Activated naive CD4-positive, alpha-beta T cell treated with anti-CD3 and anti-CD28 coated beads, Interleukin-2, amount 50 U/mL, for 24 hours (primary cell): ENCODE data around the gene SMIM35.

Source experiments
- H3K27ac Mint-ChIP-seq: one replicate; pipeline ENCODE4 v1.8.0; 2021; ENCODE audit warnings: mild to moderate bottlenecking, mixed read lengths
- H3K27me3 Mint-ChIP-seq: one replicate; pipeline ENCODE4 v1.8.0; 2021; ENCODE audit warnings: mixed read lengths
- H3K36me3 Mint-ChIP-seq: one replicate; pipeline ENCODE4 v1.8.0; 2021; ENCODE audit warnings: mixed read lengths
- H3K4me1 Mint-ChIP-seq: one replicate; pipeline ENCODE4 v1.8.0; 2021; ENCODE audit warnings: mixed read lengths
- H3K4me3 Mint-ChIP-seq: one replicate; pipeline ENCODE4 v1.8.0; 2021; ENCODE audit warnings: mild to moderate bottlenecking, mixed read lengths
- H3K9me3 Mint-ChIP-seq: one replicate; pipeline ENCODE4 v1.8.0; 2021; ENCODE audit warnings: mixed read lengths

The SMIM35 gene

GRCh38 chr11:118058311-118059245 lies 28.2 kb downstream of the SMIM35 start:
- Mint-ChIP-seq H3K27ac (no peak overlapping the region), H3K27me3 (no peaks in the 10 kb centered on the region), H3K9me3 (no peaks in the 10 kb centered on the region), H3K4me3 (no peak overlapping the region), H3K4me1 (no peaks in the 10 kb centered on the region), H3K36me3 (no peaks in the 10 kb centered on the region)

- H3K4me3 Mint-ChIP-seq: no peak overlapping the region
- peaks cover 8% of the 10 kb centered on the region for H3K4me1 Mint-ChIP-seq
- no peaks in the 10 kb centered on the region for H3K36me3 Mint-ChIP-seq
- no peaks in the 10 kb centered on the region for H3K9me3 Mint-ChIP-seq
- no peaks in the 10 kb centered on the region for H3K27me3 Mint-ChIP-seq
- peak overlapping the region; percentile 12 for H3K27ac Mint-ChIP-seq
Observed at GRCh38 chr11:118057251-118058145, 29.3 kb downstream of the SMIM35 start.

GRCh38 chr11:118056806-118057205 lies 30.0 kb downstream of the SMIM35 start:
- Mint-ChIP-seq H3K27me3 (no peaks in the 10 kb centered on the region), H3K36me3 (no peaks in the 10 kb centered on the region), H3K4me3 (no peak overlapping the region), H3K27ac (no peak overlapping the region), H3K9me3 (no peaks in the 10 kb centered on the region), H3K4me1 (peaks cover 15% of the 10 kb centered on the region)

GRCh38 chr11:118055966-118056365 lies 30.8 kb downstream of the SMIM35 start:
- peak overlapping the region; percentile 60 for H3K27ac Mint-ChIP-seq

GRCh38 chr11:118054712-118055640 lies 31.8 kb downstream of the SMIM35 start:
- H3K4me3 Mint-ChIP-seq: no peak overlapping the region
- no peaks in the 10 kb centered on the region for H3K9me3 Mint-ChIP-seq
- no peaks in the 10 kb centered on the region for H3K36me3 Mint-ChIP-seq
- no peaks in the 10 kb centered on the region for H3K27me3 Mint-ChIP-seq
- H3K4me1 Mint-ChIP-seq: peaks cover 33% of the 10 kb centered on the region
- H3K27ac Mint-ChIP-seq: no peak overlapping the region

More at GRCh38 chr11:118055966-118056365, 30.8 kb downstream of the SMIM35 start:
- Mint-ChIP-seq H3K36me3 (no peaks in the 10 kb centered on the region), H3K4me3 (no peak overlapping the region), H3K27me3 (no peaks in the 10 kb centered on the region), H3K9me3 (no peaks in the 10 kb centered on the region), H3K4me1 (peaks cover 23% of the 10 kb centered on the region)

GRCh38 chr11:118052581-118053206 lies 34.1 kb downstream of the SMIM35 start:
- H3K4me3 Mint-ChIP-seq: peak overlapping the region; percentile 2
- no peaks in the 10 kb centered on the region for H3K27me3 Mint-ChIP-seq
- H3K36me3 Mint-ChIP-seq: no peaks in the 10 kb centered on the region
- H3K4me1 Mint-ChIP-seq: peaks cover 48% of the 10 kb centered on the region
- peak overlapping the region; percentile 20 for H3K27ac Mint-ChIP-seq
- H3K9me3 Mint-ChIP-seq: no peaks in the 10 kb centered on the region

GRCh38 chr11:118051611-118052461 lies 34.9 kb downstream of the SMIM35 start:
- Mint-ChIP-seq H3K4me1 (peaks cover 56% of the 10 kb centered on the region), H3K27ac (peak overlapping the region; percentile 96), H3K9me3 (no peaks in the 10 kb centered on the region), H3K4me3 (peak overlapping the region; percentile 75), H3K27me3 (no peaks in the 10 kb centered on the region), H3K36me3 (no peaks in the 10 kb centered on the region)

GRCh38 chr11:118051136-118051610 lies 35.6 kb downstream of the SMIM35 start:
- Mint-ChIP-seq H3K36me3 (no peaks in the 10 kb centered on the region), H3K9me3 (no peaks in the 10 kb centered on the region), H3K27me3 (no peaks in the 10 kb centered on the region), H3K27ac (peak overlapping the region; percentile 96), H3K4me3 (peak overlapping the region; percentile 75), H3K4me1 (peaks cover 63% of the 10 kb centered on the region)

GRCh38 chr11:118050208-118050891 lies 36.4 kb downstream of the SMIM35 start:
- Mint-ChIP-seq H3K4me3 (peak overlapping the region; percentile 58), H3K36me3 (no peaks in the 10 kb centered on the region)

GRCh38 chr11:118049771-118050170 lies 37.0 kb downstream of the SMIM35 start:
- peaks cover 77% of the 10 kb centered on the region for H3K4me1 Mint-ChIP-seq
- peak overlapping the region; percentile 59 for H3K27ac Mint-ChIP-seq
- no peaks in the 10 kb centered on the region for H3K27me3 Mint-ChIP-seq
- H3K4me3 Mint-ChIP-seq: peak overlapping the region; percentile 58
- H3K36me3 Mint-ChIP-seq: no peaks in the 10 kb centered on the region
- H3K9me3 Mint-ChIP-seq: no peaks in the 10 kb centered on the region

More at GRCh38 chr11:118050208-118050891, 36.4 kb downstream of the SMIM35 start:
- H3K4me1 Mint-ChIP-seq: peaks cover 71% of the 10 kb centered on the region
- H3K27ac Mint-ChIP-seq: peak overlapping the region; percentile 59
- H3K9me3 Mint-ChIP-seq: no peaks in the 10 kb centered on the region
- H3K27me3 Mint-ChIP-seq: no peaks in the 10 kb centered on the region

- Mint-ChIP-seq H3K27ac (no peak overlapping the region), H3K27me3 (no peaks in the 10 kb centered on the region), H3K4me1 (peaks cover 86% of the 10 kb centered on the region), H3K36me3 (no peaks in the 10 kb centered on the region), H3K9me3 (no peaks in the 10 kb centered on the region), H3K4me3 (no peak overlapping the region)
Observed at GRCh38 chr11:118048472-118049370, 38.0 kb downstream of the SMIM35 start.

- Mint-ChIP-seq H3K4me3 (no peak overlapping the region), H3K4me1 (peaks cover 90% of the 10 kb centered on the region), H3K36me3 (no peaks in the 10 kb centered on the region), H3K27ac (peak overlapping the region; percentile 30), H3K9me3 (no peaks in the 10 kb centered on the region), H3K27me3 (no peaks in the 10 kb centered on the region)
Observed at GRCh38 chr11:118047749-118048148, 39.0 kb downstream of the SMIM35 start.
